Endothelial cell (in vitro differentiated cells): Measurements from ENCODE around the gene USP17L19. TPM values are rescaled to one million over a fixed set of nuclear protein-coding genes. Genes with fewer than 3 reads are reported as not detected.
"Not testable (repeated sequence)": the region's sequence is repeated elsewhere in the genome, so short reads cannot be mapped to it uniquely, and the experiment has no call there.

Experiments used
- DNase-seq: peaks from one replicate; pipeline ENCODE4 v3.0.0; 2021; ENCODE audit warnings: low spot score
- H3K27ac Mint-ChIP-seq: one replicate; pipeline ENCODE4 v1.8.0; 2021; ENCODE audit warnings: mixed read lengths, inconsistent platforms; ENCODE audit not compliant: unreplicated experiment
- H3K27me3 Mint-ChIP-seq: one replicate; pipeline ENCODE4 v1.8.0; 2021; ENCODE audit warnings: mild to moderate bottlenecking, moderate library complexity, mixed read lengths, inconsistent platforms; ENCODE audit not compliant: unreplicated experiment
- H3K36me3 Mint-ChIP-seq: one replicate; pipeline ENCODE4 v1.8.0; 2021; ENCODE audit warnings: mild to moderate bottlenecking, low read depth, mixed read lengths, inconsistent platforms; ENCODE audit not compliant: unreplicated experiment
- H3K4me1 Mint-ChIP-seq: one replicate; pipeline ENCODE4 v1.8.0; 2021; ENCODE audit warnings: mild to moderate bottlenecking, mixed read lengths, inconsistent platforms; ENCODE audit not compliant: unreplicated experiment
- H3K4me3 Mint-ChIP-seq: one replicate; pipeline ENCODE4 v1.8.0; 2021; ENCODE audit warnings: mild to moderate bottlenecking, mixed read lengths, inconsistent platforms; ENCODE audit not compliant: unreplicated experiment
- H3K9me3 Mint-ChIP-seq: one replicate; pipeline ENCODE4 v1.8.0; 2021; ENCODE audit warnings: mixed read lengths, inconsistent platforms; ENCODE audit not compliant: unreplicated experiment
- long read RNA-seq: library from polyadenylated mRNA; unstranded; transcript quantifications from one replicate; pipeline ENCODE4 v2.0.0, GENCODE V29; 2020; ENCODE audit not compliant: unreplicated experiment
- total RNA-seq: library from RNA; stranded (reverse); fragmentation: NEBNext Ultra II Directional; extraction: Animal tissue kit (Norgen Biotek cat#: 25700); gene quantifications from one replicate; pipeline ENCODE4 v1.2.1, GENCODE V29; 2021; ENCODE audit not compliant: unreplicated experiment

Gene USP17L19
- not detected for total RNA-seq
- long read RNA-seq = 0 reads

GRCh38 chr4:9253078-9253477 lies at the start of gene USP17L19:
TSS of gene USP17L19 (plus strand) at chr4:9253378. CDS start at chr4:9253378, 0 bp downstream.
- H3K27me3 Mint-ChIP-seq, H3K9me3 Mint-ChIP-seq, H3K4me3 Mint-ChIP-seq, H3K36me3 Mint-ChIP-seq, H3K4me1 Mint-ChIP-seq, DNase-seq, H3K27ac Mint-ChIP-seq: not testable (repeated sequence)

GRCh38 chr4:9210357-9210756 lies 42.8 kb upstream of the USP17L19 start, which contains the start of gene USP17L10:
TSS of gene USP17L10 (plus strand) at chr4:9210657. CDS start at chr4:9210657, 0 bp downstream.
- H3K4me3 Mint-ChIP-seq, H3K9me3 Mint-ChIP-seq, H3K36me3 Mint-ChIP-seq, H3K27me3 Mint-ChIP-seq, H3K27ac Mint-ChIP-seq, DNase-seq, H3K4me1 Mint-ChIP-seq: not testable (repeated sequence)

- H3K4me3 Mint-ChIP-seq, H3K9me3 Mint-ChIP-seq, H3K27me3 Mint-ChIP-seq: not testable (repeated sequence)
Measured at GRCh38 chr4:9214701-9215100, 38.5 kb upstream of the USP17L19 start.

GRCh38 chr4:9215105-9215504 lies 38.1 kb upstream of the USP17L19 start, which contains the start of gene USP17L11:
TSS of gene USP17L11 (plus strand) at chr4:9215405. CDS start at chr4:9215405, 0 bp downstream.
- not testable (repeated sequence) for H3K36me3 Mint-ChIP-seq, DNase-seq, H3K4me3 Mint-ChIP-seq, H3K27me3 Mint-ChIP-seq, H3K4me1 Mint-ChIP-seq, H3K9me3 Mint-ChIP-seq, H3K27ac Mint-ChIP-seq

More at GRCh38 chr4:9214701-9215100, 38.5 kb upstream of the USP17L19 start:
- not testable (repeated sequence) for H3K4me1 Mint-ChIP-seq, H3K27ac Mint-ChIP-seq, H3K36me3 Mint-ChIP-seq, DNase-seq

- not testable (repeated sequence) for H3K27ac Mint-ChIP-seq, H3K27me3 Mint-ChIP-seq, H3K4me1 Mint-ChIP-seq, H3K36me3 Mint-ChIP-seq, H3K9me3 Mint-ChIP-seq, H3K4me3 Mint-ChIP-seq, DNase-seq
Measured at GRCh38 chr4:9219852-9220251, 33.3 kb upstream of the USP17L19 start, which contains the start of gene USP17L12. TSS of gene USP17L12 (plus strand) at chr4:9220152. CDS start at chr4:9220152, 0 bp downstream.

GRCh38 chr4:9224596-9224995 lies 28.6 kb upstream of the USP17L19 start, which contains the start of gene USP17L13:
TSS of gene USP17L13 (plus strand) at chr4:9224896. CDS start at chr4:9224896, 0 bp downstream.
- not testable (repeated sequence) for H3K9me3 Mint-ChIP-seq, H3K4me1 Mint-ChIP-seq, H3K4me3 Mint-ChIP-seq, H3K27me3 Mint-ChIP-seq, DNase-seq, H3K36me3 Mint-ChIP-seq, H3K27ac Mint-ChIP-seq

- H3K36me3 Mint-ChIP-seq, H3K9me3 Mint-ChIP-seq, H3K4me3 Mint-ChIP-seq, H3K4me1 Mint-ChIP-seq, H3K27ac Mint-ChIP-seq, DNase-seq, H3K27me3 Mint-ChIP-seq: not testable (repeated sequence)
Measured at GRCh38 chr4:9230249-9230648, 22.9 kb upstream of the USP17L19 start.

GRCh38 chr4:9234085-9234484 lies 19.1 kb upstream of the USP17L19 start, which contains the start of gene USP17L15:
TSS of gene USP17L15 (plus strand) at chr4:9234385. CDS start at chr4:9234385, 0 bp downstream.
- DNase-seq, H3K9me3 Mint-ChIP-seq, H3K4me1 Mint-ChIP-seq, H3K27me3 Mint-ChIP-seq, H3K27ac Mint-ChIP-seq, H3K36me3 Mint-ChIP-seq, H3K4me3 Mint-ChIP-seq: not testable (repeated sequence)

- H3K4me1 Mint-ChIP-seq, H3K9me3 Mint-ChIP-seq, DNase-seq, H3K36me3 Mint-ChIP-seq, H3K4me3 Mint-ChIP-seq, H3K27me3 Mint-ChIP-seq, H3K27ac Mint-ChIP-seq: not testable (repeated sequence)
Measured at GRCh38 chr4:9238461-9238860, 14.7 kb upstream of the USP17L19 start.

GRCh38 chr4:9243579-9243978 lies 9.6 kb upstream of the USP17L19 start, which contains the start of gene USP17L17:
TSS of gene USP17L17 (plus strand) at chr4:9243879. CDS start at chr4:9243879, 0 bp downstream.
- not testable (repeated sequence) for H3K36me3 Mint-ChIP-seq, H3K4me1 Mint-ChIP-seq, H3K9me3 Mint-ChIP-seq, H3K27me3 Mint-ChIP-seq, DNase-seq, H3K27ac Mint-ChIP-seq, H3K4me3 Mint-ChIP-seq

- H3K4me3 Mint-ChIP-seq, H3K36me3 Mint-ChIP-seq, H3K27ac Mint-ChIP-seq, H3K9me3 Mint-ChIP-seq, H3K27me3 Mint-ChIP-seq, H3K4me1 Mint-ChIP-seq: not testable (repeated sequence)
- DNase-seq = peak; percentile 2
Measured at GRCh38 chr4:9247953-9248680, 5.1 kb upstream of the USP17L19 start, which contains the start of gene USP17L18. TSS of gene USP17L18 (plus strand) at chr4:9248630. CDS start at chr4:9248630, 0 bp downstream.

- not testable (repeated sequence) for H3K27me3 Mint-ChIP-seq, H3K9me3 Mint-ChIP-seq, H3K4me1 Mint-ChIP-seq, H3K36me3 Mint-ChIP-seq, DNase-seq, H3K27ac Mint-ChIP-seq, H3K4me3 Mint-ChIP-seq
Measured at GRCh38 chr4:9257824-9258223, 4.6 kb downstream of the USP17L19 start, which contains the start of gene USP17L20. TSS of gene USP17L20 (plus strand) at chr4:9258124. CDS start at chr4:9258124, 0 bp downstream.
